HepG2 (cell line): ENCODE measurements around the gene SLC17A5. TPM values are rescaled to one million over a fixed set of nuclear protein-coding genes. Genes with fewer than 3 reads are reported as not detected.
A peak's percentile ranks its signal among the peaks of the same experiment; 100 is the strongest.

Experiments
- FOXJ3 ChIP-seq: sonication (generic); formaldehyde crosslinking; IDR thresholded peaks from 2 replicates; pipeline ENCODE4 v1.4.0; 2020; ENCODE audit warnings: missing genetic modification reagents, mild to moderate bottlenecking, borderline replicate concordance
- FOXM1 ChIP-seq: sonication (generic); formaldehyde crosslinking; IDR thresholded peaks from 2 replicates; pipeline ENCODE4 v1.5.0; 2020; ENCODE audit warnings: missing genetic modification reagents
- HNRNPLL ChIP-seq: fragments of 200-400 bp; formaldehyde crosslinking; IDR thresholded peaks from 2 replicates; pipeline ENCODE4 v1.6.1; 2017; ENCODE audit warnings: mild to moderate bottlenecking, low read depth, low read length; ENCODE audit not compliant: poor library complexity, severe bottlenecking
- MATR3 ChIP-seq: sonication (generic); formaldehyde crosslinking; IDR thresholded peaks from 2 replicates; pipeline ENCODE4 v1.4.0; 2020; ENCODE audit warnings: missing genetic modification reagents
- NFRKB ChIP-seq: fragments of 450-650 bp; IDR thresholded peaks from 2 replicates; pipeline ENCODE4 v1.6.1; 2017
- XBP1 ChIP-seq: sonication (generic); formaldehyde crosslinking; IDR thresholded peaks from 2 replicates; pipeline ENCODE4 v1.5.0; 2020; ENCODE audit warnings: missing genetic modification reagents
- ZFY ChIP-seq: sonication (generic); formaldehyde crosslinking; IDR thresholded peaks from 2 replicates; pipeline ENCODE4 v1.4.0; 2020; ENCODE audit warnings: missing genetic modification reagents
- ZNF138 ChIP-seq: sonication (generic); formaldehyde crosslinking; IDR thresholded peaks from 2 replicates; pipeline ENCODE4 v1.5.0; 2020; ENCODE audit warnings: mild to moderate bottlenecking, low read depth, missing genetic modification reagents
- ZNF652 ChIP-seq: IDR thresholded peaks from 2 replicates; pipeline ENCODE4 v1.6.1; 2016; ENCODE audit warnings: low read depth, borderline replicate concordance
- ZNF678 ChIP-seq: sonication (generic); formaldehyde crosslinking; IDR thresholded peaks from 2 replicates; pipeline ENCODE4 v1.4.0; 2020; ENCODE audit warnings: mild to moderate bottlenecking, missing genetic modification reagents
- polyA plus RNA-seq, 8 experiments: library from polyadenylated mRNA; depleted of rRNA in 3 of 8; stranded (reverse) in 7 of 8; unstranded in 1 of 8; fragments of >200 nt; fragmentation: Illumina TruSeq in 4 of 8; extraction: Trizol in 4 of 8; gene quantifications; 2 replicates each; pipeline versions ENCODE4 v1.2.1 to v1.2.3, GENCODE V29; 2011 to 2016; ENCODE audit warnings: low read depth in 4 of 8, missing spikeins in 1 of 8, mixed read lengths in 1 of 8; ENCODE audit not compliant: insufficient read depth in 1 of 8
- total RNA-seq, 5 experiments: library from RNA; depleted of rRNA; stranded (reverse); fragments of >200 nt; fragmentation: Illumina TruSeq; extraction: Trizol; gene quantifications; 2 replicates each; pipeline ENCODE4 v1.2.3, GENCODE V29; 2016; ENCODE audit warnings: low read depth in 1 of 5
- TF ChIP-seq, protein P1 (sequence below): IDR thresholded peaks from 2 replicates; pipeline ENCODE4 v1.6.1; 2016; ENCODE audit warnings: missing biosample characterization, missing genetic modification reagents, low read depth
- TF ChIP-seq, protein P2 (sequence below): sonication (generic); formaldehyde crosslinking; IDR thresholded peaks from 2 replicates; pipeline ENCODE4 v1.5.0; 2020; ENCODE audit warnings: missing genetic modification reagents
- TF ChIP-seq, protein P3 (sequence below): sonication (generic); formaldehyde crosslinking; IDR thresholded peaks from 2 replicates; pipeline ENCODE4 v1.5.1; 2020; ENCODE audit warnings: missing genetic modification reagents, mild to moderate bottlenecking, borderline replicate concordance
- TF ChIP-seq, protein P4 (sequence below): sonication (generic); formaldehyde crosslinking; IDR thresholded peaks from 2 replicates; pipeline ENCODE4 v1.4.0; 2020; ENCODE audit warnings: mild to moderate bottlenecking, missing genetic modification reagents
- TF ChIP-seq, protein P5 (sequence below): sonication (generic); formaldehyde crosslinking; IDR thresholded peaks from 2 replicates; pipeline ENCODE4 v1.4.0; 2020; ENCODE audit warnings: missing genetic modification reagents, mild to moderate bottlenecking, borderline replicate concordance
- TF ChIP-seq, protein P6 (sequence below): sonication (generic); formaldehyde crosslinking; IDR thresholded peaks from 2 replicates; pipeline ENCODE4 v1.4.0; 2020; ENCODE audit warnings: missing genetic modification reagents

The SLC17A5 gene
- total and polyA plus RNA-seq, 2 of the 13 experiments (the other 11 are each of a cell fraction or from before 2014, with no cell fraction given), result 18.3 to 20.5 TPM

DNA sequence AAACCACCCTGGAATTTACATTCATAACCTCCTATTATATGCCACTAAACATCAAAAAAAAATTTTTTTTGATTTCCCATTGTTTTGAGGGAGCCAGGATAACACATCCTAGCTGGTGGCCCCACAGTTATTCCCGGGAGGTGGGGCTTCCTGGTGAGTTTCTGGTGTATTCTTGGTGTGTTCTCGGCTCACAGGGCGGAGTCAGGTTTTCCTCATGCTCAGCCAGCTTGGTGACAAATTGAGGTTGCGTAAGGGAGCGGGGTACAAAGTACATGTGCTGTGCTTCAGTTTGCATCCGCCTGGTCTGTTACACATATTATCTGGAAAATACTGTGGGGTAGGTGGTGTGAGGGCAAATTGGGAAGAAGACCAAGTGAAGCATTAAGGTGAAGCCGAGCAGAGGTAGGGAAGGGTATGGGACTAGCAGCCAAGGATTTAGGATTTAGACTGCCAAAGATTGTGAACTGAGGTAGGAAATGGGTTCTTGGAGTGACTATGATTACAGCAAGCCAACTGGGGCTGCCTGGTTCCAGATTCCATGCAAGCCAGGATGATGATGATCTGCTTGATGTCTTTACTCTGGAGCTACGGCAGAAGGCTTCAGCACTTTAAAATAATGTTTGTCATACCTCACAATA lies 86.7 kb downstream of the SLC17A5 start (continued):
- TF ChIP-seq, protein P1, sequence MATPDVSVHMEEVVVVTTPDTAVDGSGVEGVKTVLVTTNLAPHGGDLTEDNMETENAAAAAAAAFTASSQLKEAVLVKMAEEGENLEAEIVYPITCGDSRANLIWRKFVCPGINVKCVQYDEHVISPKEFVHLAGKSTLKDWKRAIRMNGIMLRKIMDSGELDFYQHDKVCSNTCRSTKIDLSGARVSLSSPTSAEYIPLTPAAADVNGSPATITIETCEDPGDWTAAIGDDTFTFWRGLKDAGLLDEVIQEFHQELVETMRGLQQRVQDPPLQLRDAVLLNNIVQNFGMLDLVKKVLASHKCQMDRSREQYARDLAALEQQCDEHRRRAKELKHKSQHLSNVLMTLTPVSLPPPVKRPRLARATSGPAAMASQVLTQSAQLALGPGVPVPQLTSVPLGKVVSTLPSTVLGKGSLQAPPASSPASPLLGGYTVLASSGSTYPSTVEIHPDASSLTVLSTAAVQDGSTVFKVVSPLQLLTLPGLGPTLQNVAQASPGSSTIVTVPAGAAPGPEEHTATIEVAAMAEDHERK, result no peak
- TF ChIP-seq NFRKB (no peak), XBP1 (no peak), ZNF652 (peak; percentile 28; the same call in 1 of the 2 replicates), ZNF678 (CRISPR knock-in tag) (no peak), ZNF138 (CRISPR knock-in tag) (no peak), MATR3 (CRISPR knock-in tag) (no peak), FOXM1 (CRISPR knock-in tag) (no peak), HNRNPLL (no peak), ZFY (CRISPR knock-in tag) (0 out of 2 replicates have a peak, but pooled peaks have one; percentile 17), FOXJ3 (CRISPR knock-in tag) (peak; percentile 62; the same call in 1 of the 2 replicates)
- TF ChIP-seq, protein P2, sequence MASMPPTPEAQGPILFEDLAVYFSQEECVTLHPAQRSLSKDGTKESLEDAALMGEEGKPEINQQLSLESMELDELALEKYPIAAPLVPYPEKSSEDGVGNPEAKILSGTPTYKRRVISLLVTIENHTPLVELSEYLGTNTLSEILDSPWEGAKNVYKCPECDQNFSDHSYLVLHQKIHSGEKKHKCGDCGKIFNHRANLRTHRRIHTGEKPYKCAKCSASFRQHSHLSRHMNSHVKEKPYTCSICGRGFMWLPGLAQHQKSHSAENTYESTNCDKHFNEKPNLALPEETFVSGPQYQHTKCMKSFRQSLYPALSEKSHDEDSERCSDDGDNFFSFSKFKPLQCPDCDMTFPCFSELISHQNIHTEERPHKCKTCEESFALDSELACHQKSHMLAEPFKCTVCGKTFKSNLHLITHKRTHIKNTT (CRISPR knock-in tag), result no peak
- TF ChIP-seq, protein P3, sequence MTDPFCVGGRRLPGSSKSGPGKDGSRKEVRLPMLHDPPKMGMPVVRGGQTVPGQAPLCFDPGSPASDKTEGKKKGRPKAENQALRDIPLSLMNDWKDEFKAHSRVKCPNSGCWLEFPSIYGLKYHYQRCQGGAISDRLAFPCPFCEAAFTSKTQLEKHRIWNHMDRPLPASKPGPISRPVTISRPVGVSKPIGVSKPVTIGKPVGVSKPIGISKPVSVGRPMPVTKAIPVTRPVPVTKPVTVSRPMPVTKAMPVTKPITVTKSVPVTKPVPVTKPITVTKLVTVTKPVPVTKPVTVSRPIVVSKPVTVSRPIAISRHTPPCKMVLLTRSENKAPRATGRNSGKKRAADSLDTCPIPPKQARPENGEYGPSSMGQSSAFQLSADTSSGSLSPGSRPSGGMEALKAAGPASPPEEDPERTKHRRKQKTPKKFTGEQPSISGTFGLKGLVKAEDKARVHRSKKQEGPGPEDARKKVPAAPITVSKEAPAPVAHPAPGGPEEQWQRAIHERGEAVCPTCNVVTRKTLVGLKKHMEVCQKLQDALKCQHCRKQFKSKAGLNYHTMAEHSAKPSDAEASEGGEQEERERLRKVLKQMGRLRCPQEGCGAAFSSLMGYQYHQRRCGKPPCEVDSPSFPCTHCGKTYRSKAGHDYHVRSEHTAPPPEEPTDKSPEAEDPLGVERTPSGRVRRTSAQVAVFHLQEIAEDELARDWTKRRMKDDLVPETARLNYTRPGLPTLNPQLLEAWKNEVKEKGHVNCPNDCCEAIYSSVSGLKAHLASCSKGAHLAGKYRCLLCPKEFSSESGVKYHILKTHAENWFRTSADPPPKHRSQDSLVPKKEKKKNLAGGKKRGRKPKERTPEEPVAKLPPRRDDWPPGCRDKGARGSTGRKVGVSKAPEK (CRISPR knock-in tag), result 0 out of 2 replicates have a peak, but pooled peaks have one; percentile 11
- TF ChIP-seq, protein P4, sequence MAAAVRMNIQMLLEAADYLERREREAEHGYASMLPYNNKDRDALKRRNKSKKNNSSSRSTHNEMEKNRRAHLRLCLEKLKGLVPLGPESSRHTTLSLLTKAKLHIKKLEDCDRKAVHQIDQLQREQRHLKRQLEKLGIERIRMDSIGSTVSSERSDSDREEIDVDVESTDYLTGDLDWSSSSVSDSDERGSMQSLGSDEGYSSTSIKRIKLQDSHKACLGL (CRISPR knock-in tag), result no peak
- TF ChIP-seq, protein P5, sequence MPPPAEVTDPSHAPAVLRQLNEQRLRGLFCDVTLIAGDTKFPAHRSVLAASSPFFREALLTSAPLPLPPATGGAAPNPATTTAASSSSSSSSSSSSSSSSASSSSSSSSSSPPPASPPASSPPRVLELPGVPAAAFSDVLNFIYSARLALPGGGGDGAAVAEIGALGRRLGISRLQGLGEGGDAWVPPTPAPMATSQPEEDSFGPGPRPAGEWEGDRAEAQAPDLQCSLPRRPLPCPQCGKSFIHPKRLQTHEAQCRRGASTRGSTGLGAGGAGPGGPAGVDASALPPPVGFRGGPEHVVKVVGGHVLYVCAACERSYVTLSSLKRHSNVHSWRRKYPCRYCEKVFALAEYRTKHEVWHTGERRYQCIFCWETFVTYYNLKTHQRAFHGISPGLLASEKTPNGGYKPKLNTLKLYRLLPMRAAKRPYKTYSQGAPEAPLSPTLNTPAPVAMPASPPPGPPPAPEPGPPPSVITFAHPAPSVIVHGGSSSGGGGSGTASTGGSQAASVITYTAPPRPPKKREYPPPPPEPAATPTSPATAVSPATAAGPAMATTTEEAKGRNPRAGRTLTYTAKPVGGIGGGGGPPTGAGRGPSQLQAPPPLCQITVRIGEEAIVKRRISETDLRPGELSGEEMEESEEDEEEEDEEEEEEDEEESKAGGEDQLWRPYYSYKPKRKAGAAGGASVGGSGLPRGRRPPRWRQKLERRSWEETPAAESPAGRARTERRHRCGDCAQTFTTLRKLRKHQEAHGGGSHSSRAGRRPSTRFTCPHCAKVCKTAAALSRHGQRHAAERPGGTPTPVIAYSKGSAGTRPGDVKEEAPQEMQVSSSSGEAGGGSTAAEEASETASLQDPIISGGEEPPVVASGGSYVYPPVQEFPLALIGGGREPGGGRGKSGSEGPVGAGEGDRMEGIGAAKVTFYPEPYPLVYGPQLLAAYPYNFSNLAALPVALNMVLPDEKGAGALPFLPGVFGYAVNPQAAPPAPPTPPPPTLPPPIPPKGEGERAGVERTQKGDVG, result no peak
- TF ChIP-seq, protein P6, sequence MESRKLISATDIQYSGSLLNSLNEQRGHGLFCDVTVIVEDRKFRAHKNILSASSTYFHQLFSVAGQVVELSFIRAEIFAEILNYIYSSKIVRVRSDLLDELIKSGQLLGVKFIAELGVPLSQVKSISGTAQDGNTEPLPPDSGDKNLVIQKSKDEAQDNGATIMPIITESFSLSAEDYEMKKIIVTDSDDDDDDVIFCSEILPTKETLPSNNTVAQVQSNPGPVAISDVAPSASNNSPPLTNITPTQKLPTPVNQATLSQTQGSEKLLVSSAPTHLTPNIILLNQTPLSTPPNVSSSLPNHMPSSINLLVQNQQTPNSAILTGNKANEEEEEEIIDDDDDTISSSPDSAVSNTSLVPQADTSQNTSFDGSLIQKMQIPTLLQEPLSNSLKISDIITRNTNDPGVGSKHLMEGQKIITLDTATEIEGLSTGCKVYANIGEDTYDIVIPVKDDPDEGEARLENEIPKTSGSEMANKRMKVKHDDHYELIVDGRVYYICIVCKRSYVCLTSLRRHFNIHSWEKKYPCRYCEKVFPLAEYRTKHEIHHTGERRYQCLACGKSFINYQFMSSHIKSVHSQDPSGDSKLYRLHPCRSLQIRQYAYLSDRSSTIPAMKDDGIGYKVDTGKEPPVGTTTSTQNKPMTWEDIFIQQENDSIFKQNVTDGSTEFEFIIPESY (CRISPR knock-in tag), result 0 out of 2 replicates have a peak, but pooled peaks have one; percentile 45
